MM.1S (cell line): Measurements from ENCODE around the gene MPC1L.

Experiments
- EZH2 ChIP-seq: fragments of 300-600 bp; sonication (generic); optimal IDR thresholded peaks from 2 replicates; pipeline ENCODE3; 2017; ENCODE audit warnings: low read depth, mild to moderate bottlenecking, antibody characterized with exemption, low read length, mixed read lengths
- EZH2phosphoT487 ChIP-seq: fragments of 300-600 bp; sonication (generic); IDR thresholded peaks from 2 replicates; pipeline ENCODE4 v1.6.1; 2018; ENCODE audit warnings: antibody characterized with exemption, low read length
- TF ChIP-seq, protein P1 (sequence below): fragments of 300-600 bp; sonication (generic); IDR thresholded peaks from 2 replicates; pipeline ENCODE4 v1.5.1; 2016; ENCODE audit warnings: antibody characterized with exemption, low read length, mixed read lengths

DNA sequence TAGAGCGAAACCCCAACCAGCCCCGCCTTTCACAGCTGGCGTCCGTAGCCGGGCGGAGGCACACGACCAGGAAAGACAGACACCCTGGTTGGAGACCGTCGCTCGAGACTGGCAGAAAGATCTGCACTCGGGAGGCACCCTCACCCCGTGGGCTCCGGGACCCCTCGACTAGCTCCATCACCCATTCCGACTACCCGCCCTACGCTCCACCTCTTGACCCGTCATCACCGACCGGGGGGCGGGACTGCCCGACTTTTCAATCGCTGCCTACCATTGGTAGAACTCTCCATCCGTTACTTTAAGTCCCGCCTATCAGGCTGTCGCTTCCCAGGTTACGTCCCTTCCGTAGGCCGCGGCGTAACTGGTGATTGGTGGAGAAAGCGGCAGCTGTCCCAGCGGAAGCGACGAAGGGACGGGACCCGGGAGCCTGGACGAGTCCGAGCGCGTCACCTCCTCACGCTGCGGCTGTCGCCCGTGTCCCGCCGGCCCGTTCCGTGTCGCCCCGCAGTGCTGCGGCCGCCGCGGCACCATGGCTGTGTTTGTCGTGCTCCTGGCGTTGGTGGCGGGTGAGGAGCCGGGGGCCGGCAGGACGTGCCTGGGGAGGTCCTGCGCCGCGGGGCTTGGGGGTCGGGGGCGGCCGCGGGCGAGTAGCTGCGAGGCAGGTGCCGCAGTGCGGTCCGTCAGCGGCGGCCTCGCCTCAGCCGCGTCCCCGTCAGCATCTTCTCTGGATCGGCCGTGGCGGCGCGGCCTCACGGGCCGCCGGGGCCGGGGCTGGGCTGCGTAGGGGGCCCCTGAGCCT lies 42.5 kb upstream of the MPC1L start, which contains the start of gene ATP6AP2:
- TF ChIP-seq, protein P1, sequence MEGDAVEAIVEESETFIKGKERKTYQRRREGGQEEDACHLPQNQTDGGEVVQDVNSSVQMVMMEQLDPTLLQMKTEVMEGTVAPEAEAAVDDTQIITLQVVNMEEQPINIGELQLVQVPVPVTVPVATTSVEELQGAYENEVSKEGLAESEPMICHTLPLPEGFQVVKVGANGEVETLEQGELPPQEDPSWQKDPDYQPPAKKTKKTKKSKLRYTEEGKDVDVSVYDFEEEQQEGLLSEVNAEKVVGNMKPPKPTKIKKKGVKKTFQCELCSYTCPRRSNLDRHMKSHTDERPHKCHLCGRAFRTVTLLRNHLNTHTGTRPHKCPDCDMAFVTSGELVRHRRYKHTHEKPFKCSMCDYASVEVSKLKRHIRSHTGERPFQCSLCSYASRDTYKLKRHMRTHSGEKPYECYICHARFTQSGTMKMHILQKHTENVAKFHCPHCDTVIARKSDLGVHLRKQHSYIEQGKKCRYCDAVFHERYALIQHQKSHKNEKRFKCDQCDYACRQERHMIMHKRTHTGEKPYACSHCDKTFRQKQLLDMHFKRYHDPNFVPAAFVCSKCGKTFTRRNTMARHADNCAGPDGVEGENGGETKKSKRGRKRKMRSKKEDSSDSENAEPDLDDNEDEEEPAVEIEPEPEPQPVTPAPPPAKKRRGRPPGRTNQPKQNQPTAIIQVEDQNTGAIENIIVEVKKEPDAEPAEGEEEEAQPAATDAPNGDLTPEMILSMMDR = no peak
- TF ChIP-seq EZH2 (no peak), EZH2phosphoT487 (no peak)
